HG03196 (cell line): Measurements from ENCODE around the gene IRF2BPL.

Experiments
- ATAC-seq: cut with Tn5 transposase; IDR thresholded peaks from one replicate; pipeline ENCODE4 v1.9.1; 2021; ENCODE audit not compliant: unreplicated experiment

Gene IRF2BPL

GRCh38 chr14:77028384-77029231 is at the start of gene IRF2BPL:
IRF2BPL (minus strand) TSS chr14:77028708; CDS start chr14:77027792, 916 bp downstream.
- peak; percentile 72 for ATAC-seq

- ATAC-seq = no peak
These were observed 48.5 kb upstream of the IRF2BPL start for GRCh38 chr14:77077040-77077439.

- ATAC-seq = no peak
These were observed 47.7 kb upstream of the IRF2BPL start for GRCh38 chr14:77076113-77076631.

- no peak for ATAC-seq
These were observed 46.5 kb upstream of the IRF2BPL start for GRCh38 chr14:77074969-77075368.

- ATAC-seq = no peak
These were observed 43.5 kb upstream of the IRF2BPL start for GRCh38 chr14:77071938-77072388.

- no peak for ATAC-seq
These were observed 41.0 kb upstream of the IRF2BPL start for GRCh38 chr14:77069551-77069950.

- ATAC-seq = no peak
These were observed 40.2 kb upstream of the IRF2BPL start for GRCh38 chr14:77068517-77069200.

DNA sequence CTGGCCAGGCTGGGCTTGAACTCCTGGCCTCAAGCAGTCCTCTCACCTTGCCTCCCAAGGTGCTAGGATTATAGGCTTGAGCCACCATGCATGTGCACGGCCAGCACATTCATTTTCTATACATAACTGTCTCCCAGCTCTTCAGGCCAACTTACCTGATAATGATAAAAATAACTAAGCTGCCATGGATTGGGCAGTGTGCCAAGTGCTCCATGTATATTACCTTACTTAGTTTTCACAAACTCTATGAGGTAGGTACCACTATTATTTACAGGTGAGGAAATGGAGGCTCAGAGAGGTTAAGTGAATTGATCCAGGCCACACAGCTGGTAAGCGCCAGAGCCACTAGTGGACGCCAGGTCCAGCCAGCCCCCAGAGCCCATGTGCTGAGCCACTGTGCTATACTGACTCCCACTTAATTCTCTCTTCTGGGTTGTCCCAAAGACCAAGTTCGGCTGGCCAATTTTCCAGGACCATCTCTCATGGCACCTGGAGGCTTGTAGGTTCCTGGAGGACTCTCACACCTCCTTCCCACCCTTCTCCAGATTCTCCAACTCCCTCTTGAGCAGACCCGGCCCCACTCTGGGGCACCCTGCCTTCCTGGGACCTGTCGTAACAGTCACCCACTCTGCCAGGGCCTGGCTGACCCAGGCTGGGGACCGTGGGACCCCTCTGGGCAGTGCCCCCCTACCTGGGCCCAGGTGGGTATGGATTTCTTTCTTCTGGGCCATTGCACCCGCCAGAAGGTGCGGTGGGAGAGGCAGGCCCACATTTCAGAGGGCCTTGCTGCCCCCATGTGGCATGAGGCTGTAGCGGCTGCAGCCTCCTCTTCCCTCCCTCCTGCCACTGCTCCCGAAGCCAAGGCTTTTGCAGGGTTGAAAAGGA is 39.4 kb upstream of the IRF2BPL start:
- no peak for ATAC-seq

DNA sequence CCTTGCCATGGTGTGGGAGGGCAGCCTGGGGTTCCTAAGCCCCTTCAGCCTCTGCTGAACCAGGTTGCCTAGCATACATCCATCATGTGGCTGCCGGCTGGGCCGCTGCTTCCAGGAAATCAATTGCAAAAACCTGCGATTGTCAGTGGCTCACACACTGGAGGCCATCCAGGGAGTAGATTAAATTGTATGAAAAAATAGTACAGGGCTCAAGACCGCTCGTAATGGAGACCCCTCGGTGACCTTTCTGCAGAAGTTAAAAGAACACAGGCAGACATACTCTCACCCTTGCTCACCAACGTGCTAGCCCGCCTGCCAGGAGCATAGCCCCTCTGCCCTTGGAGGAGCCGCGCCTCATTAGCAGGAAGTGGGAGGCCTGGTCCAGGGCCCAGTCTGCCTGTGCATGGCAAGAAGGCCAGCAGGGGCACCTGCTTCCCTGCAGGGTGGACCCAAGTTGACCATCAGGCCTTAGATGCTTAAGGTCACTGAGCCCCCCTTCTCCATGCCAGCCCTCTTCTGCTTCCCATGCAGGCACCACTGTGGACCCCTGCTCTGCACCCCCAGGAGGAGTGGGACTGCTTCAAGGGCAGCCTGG is 38.2 kb upstream of the IRF2BPL start:
- ATAC-seq = no peak

GRCh38 chr14:77065851-77066577 is 37.5 kb upstream of the IRF2BPL start:
- ATAC-seq = no peak

GRCh38 chr14:77064521-77065178 is 36.1 kb upstream of the IRF2BPL start:
- no peak for ATAC-seq

GRCh38 chr14:77063571-77064171 is 35.2 kb upstream of the IRF2BPL start:
- ATAC-seq = no peak

GRCh38 chr14:77062261-77062660 is 33.8 kb upstream of the IRF2BPL start:
- ATAC-seq = no peak

DNA sequence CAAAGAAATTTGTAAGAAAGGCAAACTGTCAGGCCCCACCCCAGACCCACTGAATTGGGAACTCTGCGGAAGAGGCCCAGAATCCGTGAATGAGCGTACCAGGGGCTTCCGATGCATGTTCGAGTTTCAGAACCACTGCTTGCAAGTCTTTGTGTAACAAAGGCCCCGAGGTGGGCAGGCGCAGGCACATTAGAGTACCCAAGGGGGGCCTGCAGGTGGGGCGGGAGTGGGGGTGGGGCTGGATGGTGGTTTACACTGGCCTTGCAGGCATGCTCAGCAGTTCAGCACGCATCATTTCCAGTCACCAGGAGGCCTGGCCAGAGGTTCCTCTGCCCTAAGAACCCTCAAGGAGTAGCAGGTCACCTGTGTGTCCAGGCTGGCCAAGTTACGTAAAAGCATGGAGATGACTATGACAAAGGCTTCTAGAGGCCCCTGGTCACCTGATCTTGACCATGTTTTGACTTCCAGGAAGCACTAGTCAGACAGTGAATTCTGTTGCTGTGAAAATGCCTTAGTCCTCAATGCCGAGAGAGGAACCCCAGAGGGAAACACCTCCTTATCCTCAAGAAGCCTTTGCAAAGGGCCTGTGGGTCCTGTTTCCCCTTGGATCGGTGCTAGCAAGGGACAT is 33.2 kb upstream of the IRF2BPL start:
- no peak for ATAC-seq

DNA sequence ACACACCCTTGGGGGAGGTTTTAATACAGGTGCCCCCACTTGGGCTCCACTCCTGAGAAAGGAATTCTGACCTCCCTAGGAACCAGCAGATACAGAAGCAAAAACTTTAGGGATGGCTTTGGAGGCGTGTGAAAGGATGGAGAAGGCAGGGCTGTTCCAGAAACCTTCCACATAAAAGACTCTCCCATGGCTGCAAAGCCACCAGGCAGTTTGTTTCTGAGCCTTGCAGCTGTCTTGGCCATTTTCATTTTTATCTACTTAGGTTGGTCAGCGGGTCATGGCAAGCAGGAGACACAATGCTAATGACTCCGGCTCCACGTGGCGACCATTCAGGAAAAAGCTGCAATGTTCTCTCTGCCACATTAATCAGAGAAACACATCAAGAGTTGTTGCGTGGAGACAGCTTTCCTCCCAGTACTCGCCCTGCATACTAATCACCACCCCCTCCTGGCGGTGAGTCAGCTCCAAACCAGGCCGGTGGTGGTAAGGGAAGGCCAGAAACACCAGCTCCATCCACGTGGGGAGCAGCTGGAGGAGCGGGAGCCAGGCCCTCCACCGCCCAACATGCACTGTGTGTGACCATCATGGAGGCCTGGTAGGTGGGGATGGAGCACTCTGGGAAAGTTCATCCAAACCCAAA is 30.9 kb upstream of the IRF2BPL start:
- no peak for ATAC-seq

GRCh38 chr14:77058785-77059184 is 30.3 kb upstream of the IRF2BPL start:
- ATAC-seq = no peak

DNA sequence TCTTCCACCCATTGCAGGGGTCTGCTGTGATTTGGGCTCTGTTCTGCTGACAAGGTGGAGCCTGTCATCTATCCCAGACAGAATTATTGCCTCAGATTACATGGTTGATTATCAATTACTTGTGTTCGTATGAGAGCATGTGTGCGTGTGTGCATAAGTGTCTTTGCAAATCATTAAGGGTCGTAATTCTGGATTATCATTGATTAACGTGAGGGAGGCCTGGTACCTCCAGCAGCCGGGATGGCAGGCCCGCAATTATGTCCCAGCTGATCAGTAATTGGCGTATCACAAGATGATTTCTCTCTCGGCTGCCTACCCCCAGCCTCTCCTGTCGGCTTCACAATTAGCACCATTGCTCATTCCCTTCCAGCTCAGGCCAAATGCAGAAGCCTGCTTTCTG is 29.6 kb upstream of the IRF2BPL start:
- ATAC-seq = no peak

DNA sequence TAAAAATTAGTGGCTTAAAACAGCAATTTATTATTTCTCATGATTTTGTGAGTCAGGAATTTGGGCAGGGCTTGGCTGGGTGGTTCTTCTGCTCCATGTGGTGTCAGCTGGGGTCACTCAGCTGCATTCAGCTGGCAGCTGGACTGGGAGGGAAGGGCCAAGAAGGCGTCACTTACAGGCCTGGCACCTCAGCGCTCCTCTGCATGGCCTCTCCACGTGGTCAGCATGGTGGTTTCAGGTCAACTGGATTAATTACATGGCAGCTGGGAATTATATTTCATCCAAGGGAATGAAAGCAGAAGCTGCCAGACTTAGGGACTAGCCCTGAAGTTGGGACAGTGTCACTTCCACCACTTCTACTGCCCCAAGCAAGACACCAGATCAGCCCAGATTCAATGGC is 27.5 kb upstream of the IRF2BPL start:
- ATAC-seq = no peak
